Activated naive CD8-positive, alpha-beta T cell treated with anti-CD3 and anti-CD28 coated beads, Interleukin-2, amount 10 ng/mL, durations not matched to agents 7 days and 5 days (primary cell): ENCODE measurements around the gene INPP5K. TPM values are rescaled to one million over a fixed set of nuclear protein-coding genes. Genes with fewer than 3 reads are reported as not detected.
A peak's percentile ranks its signal among the peaks of the same experiment; 100 is the strongest.
"Not testable (repeated sequence)": the region's sequence is repeated elsewhere in the genome, so short reads cannot be mapped to it uniquely, and the experiment has no call there.

Source experiments
- ATAC-seq: fragments of 150-1000 bp; cut with Tn5 transposase; one replicate; pipeline ENCODE4 v1.10.0; 2021; ENCODE audit warnings: low read depth, moderate library complexity
- POLR2A ChIA-PET: fragments of 350-600 bp; sonication (Branson Sonifier 250); formaldehyde crosslinking; loops from one replicate; lab custom pipeline; 2021; ENCODE audit warnings: antibody characterized with exemption; lab: Charles Lee
- DNase-seq: peaks from one replicate; pipeline ENCODE4 v3.0.0; 2021
- H3K27ac Mint-ChIP-seq: one replicate; pipeline ENCODE4 v1.8.0; 2022; ENCODE audit warnings: mild to moderate bottlenecking, mixed read lengths
- H3K27me3 Mint-ChIP-seq: one replicate; pipeline ENCODE4 v1.8.0; 2022; ENCODE audit warnings: mild to moderate bottlenecking, moderate library complexity, mixed read lengths
- H3K36me3 Mint-ChIP-seq: one replicate; pipeline ENCODE4 v1.8.0; 2021; ENCODE audit warnings: mild to moderate bottlenecking, mixed read lengths
- H3K4me1 Mint-ChIP-seq: one replicate; pipeline ENCODE4 v1.8.0; 2021; ENCODE audit warnings: mixed read lengths
- H3K4me3 Mint-ChIP-seq: one replicate; pipeline ENCODE4 v1.8.0; 2022; ENCODE audit warnings: mild to moderate bottlenecking, moderate library complexity, mixed read lengths
- H3K9me3 Mint-ChIP-seq: one replicate; pipeline ENCODE4 v1.8.0; 2021; ENCODE audit warnings: mixed read lengths
- total RNA-seq, 2 experiments: library from RNA; stranded (reverse); gene quantifications; one replicate each; pipeline ENCODE4 v1.2.3, GENCODE V29; 2021

INPP5K gene
- total RNA-seq, 2 experiments from 2014 or later, result 56.7 to 58.7 TPM

DNA sequence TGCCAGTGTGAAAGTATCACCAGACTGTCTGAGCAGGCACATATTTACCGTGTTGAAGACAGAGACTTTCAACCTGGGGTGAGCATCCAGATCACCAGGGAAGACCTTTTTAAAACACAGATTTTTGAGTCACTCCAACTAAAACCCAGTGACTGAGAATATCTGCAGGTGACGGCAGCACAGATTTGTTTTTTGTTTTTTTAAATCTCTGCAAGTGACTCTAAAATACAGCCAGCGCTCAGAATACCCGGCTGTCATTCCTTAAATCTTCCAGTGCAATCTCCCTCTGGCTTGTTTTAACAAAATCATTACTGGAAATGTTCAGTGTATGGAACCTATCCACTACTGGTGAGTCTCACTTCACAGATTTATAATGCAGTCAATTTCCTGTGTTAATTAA lies 19.3 kb upstream of the INPP5K start:
- H3K36me3 Mint-ChIP-seq, result peaks cover 6% of the 10 kb centered on the region
- H3K4me1 Mint-ChIP-seq, result peaks cover 3% of the 10 kb centered on the region
- H3K4me3 Mint-ChIP-seq, result no peak overlapping the region
- DNase-seq (no peak), ATAC-seq (no peak)
- H3K27me3 Mint-ChIP-seq, result no peaks in the 10 kb centered on the region
- no peaks in the 10 kb centered on the region for H3K9me3 Mint-ChIP-seq
- POLR2A ChIA-PET, result interaction anchor here (1.7 kb wide), 1 partner anchor 15 kb away, joined by 6 read pairs; no protein-coding TSS in a partner anchor
- no peak overlapping the region for H3K27ac Mint-ChIP-seq

DNA sequence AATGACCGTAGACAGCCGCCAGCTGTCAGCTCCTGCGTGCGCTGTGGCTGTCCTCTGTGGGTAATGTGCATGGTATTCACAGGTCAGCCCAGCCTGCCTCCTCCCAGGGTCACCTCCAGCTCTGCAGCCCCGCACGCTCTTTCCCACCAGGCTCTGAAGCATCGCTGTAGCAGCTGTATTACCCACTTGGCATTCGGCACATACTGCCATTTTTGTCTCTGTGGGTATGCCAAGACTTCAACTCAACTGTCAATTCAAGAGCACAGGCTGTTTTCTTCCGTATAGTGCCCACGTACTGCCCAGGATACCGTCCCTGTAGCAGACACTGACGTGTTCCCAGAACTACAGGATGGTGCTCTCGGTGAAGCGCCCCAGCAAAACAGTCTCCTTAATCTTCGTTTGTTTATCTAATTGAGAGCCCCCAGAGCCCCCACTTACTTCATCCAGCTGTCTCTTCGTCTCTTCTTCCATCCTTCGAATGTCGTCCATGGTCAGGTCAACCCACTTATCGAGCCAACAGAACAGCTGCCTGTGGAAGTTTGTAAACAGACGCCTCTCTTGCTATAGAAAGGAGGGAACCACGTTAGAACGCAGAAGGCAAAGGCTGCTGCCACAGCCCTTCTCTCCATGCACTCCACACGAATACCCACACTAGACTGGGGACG lies 17.4 kb upstream of the INPP5K start:
- peaks cover 4% of the 10 kb centered on the region for H3K4me1 Mint-ChIP-seq
- H3K27ac Mint-ChIP-seq, result no peak overlapping the region
- POLR2A ChIA-PET, result interaction anchor here (0.8 to 1.3 kb wide), 3 partner anchors 17 to 134 kb away, joined by 3 read pairs; partner anchors contain the start of genes INPP5K and YWHAE
- no peak overlapping the region for H3K4me3 Mint-ChIP-seq
- H3K36me3 Mint-ChIP-seq, result peaks cover 3% of the 10 kb centered on the region
- no peaks in the 10 kb centered on the region for H3K27me3 Mint-ChIP-seq
- ATAC-seq (no peak), DNase-seq (no peak)
- no peaks in the 10 kb centered on the region for H3K9me3 Mint-ChIP-seq

DNA sequence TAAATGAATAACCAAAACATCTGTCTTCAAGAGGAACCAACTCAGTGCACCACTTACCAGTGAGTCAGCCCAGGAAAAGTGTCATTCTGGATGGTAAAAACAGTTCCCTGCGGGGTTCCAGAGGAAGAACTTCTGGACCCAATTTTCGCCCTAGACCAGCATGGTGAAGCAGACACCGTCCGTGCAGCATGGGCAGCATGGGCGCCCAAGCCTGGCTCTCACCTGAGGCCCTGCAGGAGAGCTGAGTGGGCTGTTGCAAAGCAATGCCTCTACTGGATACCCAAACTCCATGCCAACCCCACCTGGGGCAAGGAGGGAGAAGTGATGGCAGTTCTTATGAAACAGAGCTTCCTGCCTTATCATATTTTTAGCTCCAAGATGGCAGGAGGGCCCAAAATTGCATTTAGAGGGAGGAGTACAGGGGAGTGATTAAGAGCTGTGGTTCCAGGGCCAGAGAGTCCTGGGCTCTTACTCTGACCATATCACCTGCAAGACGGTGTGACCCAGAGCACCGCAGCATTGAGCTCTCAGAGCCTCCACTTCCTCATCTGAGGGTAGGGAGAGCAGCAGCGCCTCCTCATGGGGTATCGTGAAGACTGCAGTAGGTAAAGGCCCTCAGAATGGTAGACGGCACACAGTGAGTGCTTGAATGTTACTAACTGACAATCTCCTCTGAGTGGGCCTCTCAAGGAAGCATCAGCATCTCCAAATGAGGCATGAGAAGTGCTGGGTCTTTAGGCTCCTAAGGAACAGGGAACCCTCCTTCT lies 16.6 kb upstream of the INPP5K start:
- no peak overlapping the region for H3K27ac Mint-ChIP-seq
- peaks cover 8% of the 10 kb centered on the region for H3K36me3 Mint-ChIP-seq
- no peaks in the 10 kb centered on the region for H3K27me3 Mint-ChIP-seq
- peaks cover 4% of the 10 kb centered on the region for H3K4me1 Mint-ChIP-seq
- peak; percentile 72 for ATAC-seq
- DNase-seq, result peak; percentile 53
- H3K4me3 Mint-ChIP-seq, result no peak overlapping the region
- POLR2A ChIA-PET, result interaction anchor here (0.8 to 1.3 kb wide), 4 partner anchors 16 to 133 kb away, joined by 3 read pairs; partner anchors contain the start of genes INPP5K and YWHAE
- no peaks in the 10 kb centered on the region for H3K9me3 Mint-ChIP-seq

DNA sequence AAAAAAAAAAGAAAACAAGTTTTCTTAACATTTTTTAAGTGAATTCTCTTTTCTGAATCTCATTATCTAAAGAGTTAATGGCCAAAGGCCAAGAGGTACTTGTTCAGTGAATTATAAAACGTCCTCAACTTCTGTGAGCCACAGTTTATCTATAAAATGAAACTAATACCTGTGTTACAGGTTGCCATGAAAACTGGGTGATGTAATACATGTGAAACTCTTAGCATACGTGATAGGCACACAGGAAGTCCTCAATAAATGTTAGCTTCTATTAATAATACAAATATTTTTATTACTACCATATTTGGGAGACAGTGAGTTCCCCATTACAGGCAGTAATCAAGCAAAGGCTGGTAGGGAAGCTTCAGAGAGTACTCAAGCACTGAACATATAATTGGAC lies 13.5 kb upstream of the INPP5K start:
- no peak overlapping the region for H3K4me3 Mint-ChIP-seq
- H3K27me3 Mint-ChIP-seq, result no peaks in the 10 kb centered on the region
- POLR2A ChIA-PET, result no interaction called here
- DNase-seq (no peak), ATAC-seq (no peak)
- no peak overlapping the region for H3K27ac Mint-ChIP-seq
- H3K9me3 Mint-ChIP-seq, result no peaks in the 10 kb centered on the region
- peaks cover 13% of the 10 kb centered on the region for H3K36me3 Mint-ChIP-seq
- H3K4me1 Mint-ChIP-seq, result peaks cover 18% of the 10 kb centered on the region

DNA sequence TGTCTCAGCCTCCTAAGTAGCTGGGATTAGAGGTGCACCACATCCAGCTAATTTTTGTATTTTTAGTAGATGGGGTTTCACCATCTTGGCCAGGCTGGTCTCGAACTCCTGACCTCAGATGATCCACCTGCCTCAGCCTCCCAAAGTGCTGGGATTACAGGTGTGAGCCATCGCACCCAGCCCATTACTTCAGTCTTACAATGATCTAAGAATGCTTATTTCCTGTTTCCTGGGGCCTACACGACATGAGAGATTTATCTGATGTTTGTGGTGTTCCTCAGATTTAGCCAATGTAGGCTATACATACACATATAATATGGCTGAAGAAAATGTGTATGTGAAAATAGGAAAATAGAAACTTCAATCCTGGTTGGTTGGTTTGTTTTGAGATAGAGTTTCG lies 10.5 kb upstream of the INPP5K start:
- H3K27me3 Mint-ChIP-seq, H3K9me3 Mint-ChIP-seq, DNase-seq, H3K4me3 Mint-ChIP-seq, POLR2A ChIA-PET: not testable (repeated sequence)
- Mint-ChIP-seq H3K36me3 (peaks cover 12% of the 10 kb centered on the region), H3K4me1 (peaks cover 15% of the 10 kb centered on the region), H3K27ac (peak overlapping the region; percentile 70)
- peak; percentile 72 for ATAC-seq

DNA sequence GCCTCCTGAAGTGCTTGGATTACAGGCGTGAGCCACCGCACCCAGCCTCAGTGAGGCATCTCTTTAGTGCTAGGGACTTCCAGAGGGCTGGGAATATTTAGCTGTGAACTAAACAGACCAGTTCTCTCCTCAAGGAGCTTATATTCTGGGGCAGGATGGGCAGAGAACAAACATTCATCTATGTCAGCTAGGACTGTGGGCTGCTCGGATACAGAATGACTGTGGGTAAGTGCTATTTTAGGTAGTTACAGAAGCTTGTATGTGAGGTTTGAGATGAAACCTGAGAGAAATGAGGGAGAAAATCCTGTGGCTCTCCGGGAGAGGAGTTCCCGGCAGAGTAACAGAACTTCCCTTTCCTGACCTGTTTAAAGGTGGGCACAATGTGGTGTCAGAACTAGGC lies 6.2 kb upstream of the INPP5K start:
- H3K4me3 Mint-ChIP-seq, result no peak overlapping the region
- H3K27ac Mint-ChIP-seq, result no peak overlapping the region
- DNase-seq (no peak), ATAC-seq (no peak)
- H3K36me3 Mint-ChIP-seq, result peaks cover 10% of the 10 kb centered on the region
- POLR2A ChIA-PET, result no interaction called here
- no peaks in the 10 kb centered on the region for H3K27me3 Mint-ChIP-seq
- no peaks in the 10 kb centered on the region for H3K9me3 Mint-ChIP-seq
- H3K4me1 Mint-ChIP-seq, result peaks cover 21% of the 10 kb centered on the region

DNA sequence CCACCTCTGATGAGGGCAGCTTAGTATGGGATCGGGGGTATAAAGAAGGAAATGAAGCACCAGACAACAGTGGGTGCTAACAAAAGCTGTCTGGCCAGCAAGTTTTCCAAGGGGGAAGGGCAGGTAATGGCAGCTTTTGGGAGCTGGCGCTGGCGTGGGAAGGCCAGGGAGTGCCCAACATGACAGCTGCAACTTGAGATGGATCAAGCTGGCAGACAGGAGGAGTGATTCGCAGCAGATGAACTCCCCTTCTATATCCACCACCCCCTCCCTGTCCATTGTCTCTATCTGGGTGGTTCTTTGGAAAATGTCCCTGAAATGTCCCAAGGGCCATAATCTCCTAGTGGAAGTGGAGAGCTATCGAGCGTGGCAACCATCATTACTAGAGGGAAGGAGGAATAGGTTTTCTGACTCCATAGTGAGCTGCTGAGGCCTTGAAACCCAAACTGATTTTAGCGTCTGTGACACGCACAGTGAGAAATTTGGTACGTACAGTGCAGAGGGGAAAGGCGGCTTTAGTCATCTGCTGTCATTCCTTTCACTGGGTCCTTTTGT lies 4.8 kb upstream of the INPP5K start:
- H3K4me1 Mint-ChIP-seq, result peaks cover 13% of the 10 kb centered on the region
- POLR2A ChIA-PET, result no interaction called here
- ATAC-seq, result no peak
- no peak for DNase-seq
- no peak overlapping the region for H3K27ac Mint-ChIP-seq
- H3K9me3 Mint-ChIP-seq, result no peaks in the 10 kb centered on the region
- H3K27me3 Mint-ChIP-seq, result no peaks in the 10 kb centered on the region
- H3K36me3 Mint-ChIP-seq, result peaks cover 10% of the 10 kb centered on the region
- no peak overlapping the region for H3K4me3 Mint-ChIP-seq

DNA sequence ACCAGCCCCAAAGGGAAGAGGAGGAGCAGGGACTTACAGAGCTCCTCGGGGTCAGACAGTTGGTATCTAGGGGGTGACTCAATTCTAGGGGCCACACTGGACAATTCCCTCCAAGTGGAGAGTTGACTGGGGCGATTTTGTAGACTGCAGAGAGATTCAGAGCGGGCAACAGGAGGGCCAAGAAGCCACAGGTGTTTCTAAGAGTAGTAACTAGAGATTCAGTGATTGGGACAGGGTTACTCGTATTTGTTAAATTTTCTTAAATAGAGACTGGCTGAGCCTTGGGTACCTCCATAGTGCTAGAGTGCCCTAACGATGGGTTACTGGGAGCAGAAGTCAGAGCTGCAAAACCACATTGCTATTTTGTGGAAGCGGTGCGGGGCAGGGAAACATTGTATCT lies 3.3 kb upstream of the INPP5K start:
- H3K36me3 Mint-ChIP-seq, result peaks cover 4% of the 10 kb centered on the region
- H3K4me3 Mint-ChIP-seq, result no peak overlapping the region
- DNase-seq (no peak), ATAC-seq (no peak)
- POLR2A ChIA-PET, result no interaction called here
- H3K9me3 Mint-ChIP-seq, result no peaks in the 10 kb centered on the region
- H3K27me3 Mint-ChIP-seq, result no peaks in the 10 kb centered on the region
- H3K27ac Mint-ChIP-seq, result no peak overlapping the region
- H3K4me1 Mint-ChIP-seq, result peaks cover 19% of the 10 kb centered on the region

DNA sequence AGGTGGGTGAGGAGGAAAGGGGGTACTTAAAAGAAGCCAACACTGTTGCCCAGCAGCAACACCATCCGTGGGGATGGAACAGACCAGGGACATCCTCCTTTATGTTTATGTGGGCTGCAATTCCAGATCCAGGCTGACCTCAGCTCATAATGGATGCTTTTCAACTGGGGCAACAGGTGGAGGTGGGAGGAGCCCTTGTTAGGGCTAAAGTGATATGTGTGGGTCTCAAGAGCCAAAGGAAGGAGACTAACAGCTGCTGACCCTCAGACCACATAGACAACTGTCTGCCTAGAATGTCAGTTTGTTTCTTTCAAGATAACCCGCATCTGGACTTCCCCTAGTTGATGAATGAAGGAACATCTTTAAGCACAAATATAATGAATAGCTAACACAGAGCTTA lies 2.0 kb upstream of the INPP5K start:
- Mint-ChIP-seq H3K9me3 (no peaks in the 10 kb centered on the region), H3K4me1 (peaks cover 24% of the 10 kb centered on the region), H3K27ac (peak overlapping the region; percentile 60), H3K4me3 (peak overlapping the region; percentile 74), H3K27me3 (no peaks in the 10 kb centered on the region), H3K36me3 (peaks cover 7% of the 10 kb centered on the region)
- ATAC-seq, result no peak
- no peak for DNase-seq
- POLR2A ChIA-PET, result interaction anchor here (1.1 kb wide), 1 partner anchor 31 kb away, joined by 3 read pairs; no protein-coding TSS in a partner anchor

DNA sequence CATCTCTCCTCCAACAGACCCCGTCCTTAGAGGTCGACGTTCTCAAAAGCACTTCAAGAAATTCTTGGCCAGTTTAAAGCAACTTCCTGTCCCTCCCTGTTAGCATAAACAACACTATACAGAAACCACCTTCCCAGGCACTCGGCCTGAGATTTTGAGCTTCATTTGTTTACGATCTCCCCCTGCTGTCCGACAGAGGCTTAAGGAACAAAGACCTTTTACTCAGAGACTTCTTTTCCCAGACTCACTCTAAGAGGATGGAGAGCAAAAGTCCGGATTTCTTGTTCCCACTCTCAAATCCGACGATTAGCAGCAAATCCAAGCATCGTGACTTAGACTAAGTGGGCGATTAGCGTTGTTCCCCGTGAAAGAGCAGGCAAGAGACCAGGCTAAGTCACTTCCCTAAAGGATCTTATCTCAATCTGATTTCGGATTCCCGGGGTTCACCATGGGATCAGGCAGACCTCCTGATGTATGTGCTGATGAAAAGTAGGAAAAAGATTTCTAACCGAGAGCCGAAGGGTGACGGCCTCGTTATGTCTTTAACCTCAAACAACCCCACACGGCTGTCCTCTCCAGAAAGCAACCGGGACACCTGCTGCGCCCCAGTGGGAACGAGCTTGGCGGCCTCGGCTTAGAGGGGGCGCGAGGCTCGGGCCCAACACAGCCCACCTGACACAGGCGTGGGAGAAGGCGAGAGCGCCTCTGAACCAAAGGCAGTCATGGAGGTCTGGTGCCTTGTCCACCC lies 598 bp downstream of the INPP5K start:
- Mint-ChIP-seq H3K9me3 (no peaks in the 10 kb centered on the region), H3K27me3 (no peaks in the 10 kb centered on the region), H3K36me3 (peaks cover 9% of the 10 kb centered on the region), H3K27ac (peak overlapping the region; percentile 85), H3K4me3 (peak overlapping the region; percentile 89), H3K4me1 (peaks cover 24% of the 10 kb centered on the region)
- DNase-seq (no peak), ATAC-seq (peak; percentile 8)
- POLR2A ChIA-PET, result interaction anchor here (0.5 to 2.7 kb wide), 23 partner anchors 11 to 259 kb away, joined by 3 to 22 read pairs (median 5); partner anchors contain the start of genes CRK, MYO1C, PITPNA and YWHAE

DNA sequence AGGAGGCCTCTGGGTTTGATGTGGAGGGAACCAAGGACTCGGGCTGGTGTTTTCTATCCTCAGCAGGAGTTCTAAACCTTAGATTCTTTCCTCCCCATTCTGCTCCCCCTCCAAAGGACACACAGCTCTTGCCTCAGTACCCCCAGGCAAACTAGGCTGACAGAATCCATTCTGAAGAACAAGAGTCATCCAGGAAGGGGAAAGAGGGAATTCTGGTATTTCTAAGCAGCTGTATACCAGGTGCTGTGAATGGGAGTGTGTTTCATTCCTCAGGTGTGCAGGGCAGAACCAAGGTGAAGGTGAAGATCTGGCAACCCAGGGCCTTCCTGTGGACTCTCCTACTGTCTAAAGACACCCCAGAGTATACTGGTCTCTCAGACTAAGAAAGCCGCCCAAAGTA lies 4.1 kb downstream of the INPP5K start:
- ATAC-seq (no peak), DNase-seq (no peak)
- Mint-ChIP-seq H3K27ac (no peak overlapping the region), H3K4me1 (peaks cover 25% of the 10 kb centered on the region), H3K4me3 (no peak overlapping the region), H3K36me3 (peaks cover 8% of the 10 kb centered on the region), H3K9me3 (no peaks in the 10 kb centered on the region), H3K27me3 (no peaks in the 10 kb centered on the region)
- POLR2A ChIA-PET, result interaction anchor here (0.6 to 2.0 kb wide), 2 partner anchors 14 to 112 kb away, joined by 6 to 8 read pairs; partner anchors contain the start of gene YWHAE

DNA sequence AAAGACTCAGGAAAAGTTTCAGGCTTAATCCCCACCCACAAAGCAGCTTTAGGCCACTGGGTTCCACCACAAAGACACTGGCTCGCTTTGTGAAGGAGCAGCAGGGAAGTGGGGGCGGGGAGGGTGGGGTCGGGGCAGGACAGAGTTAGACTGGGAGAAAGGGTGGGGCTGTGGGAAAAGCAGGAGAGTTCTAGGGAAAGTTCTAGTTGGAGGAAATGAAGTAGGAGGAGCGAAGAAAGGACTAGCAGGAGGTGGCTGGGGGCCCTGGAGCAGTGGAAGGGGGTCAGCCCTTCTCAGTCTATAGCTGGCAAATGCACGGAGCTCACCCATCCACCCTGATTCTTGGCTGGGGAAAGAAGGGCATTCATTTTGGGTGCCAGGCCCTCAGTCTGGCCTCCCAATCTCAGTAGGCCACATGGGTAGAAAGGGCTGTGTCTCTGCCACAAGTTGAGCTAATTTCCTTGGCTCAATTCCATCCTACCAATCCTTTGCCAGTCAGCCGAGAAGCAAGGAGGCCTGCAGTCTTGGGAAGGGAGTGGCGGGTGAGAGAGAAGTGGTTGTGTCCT lies 4.6 kb downstream of the INPP5K start:
- Mint-ChIP-seq H3K27me3 (no peaks in the 10 kb centered on the region), H3K36me3 (peaks cover 12% of the 10 kb centered on the region), H3K27ac (no peak overlapping the region), H3K4me1 (peaks cover 25% of the 10 kb centered on the region), H3K9me3 (no peaks in the 10 kb centered on the region), H3K4me3 (no peak overlapping the region)
- POLR2A ChIA-PET, result interaction anchor here (2.0 kb wide), 1 partner anchor 13 kb away, joined by 6 read pairs; no protein-coding TSS in a partner anchor
- no peak for DNase-seq
- ATAC-seq, result no peak
